Gastrocnemius medialis (tissue), 4 donors: ENCODE data around the gene WDR82. TPM values are rescaled to one million over a fixed set of nuclear protein-coding genes. Genes with fewer than 3 reads are reported as not detected.

Source experiments
- ATAC-seq, 2 donors: fragments of 150-250 bp; one replicate each; pipeline ENCODE4 v1.9.1; 2016
- DNase-seq, 2 donors: peaks; one replicate each; pipeline ENCODE4 v3.0.0-alpha.2; 2019
- H3K27ac ChIP-seq, 4 donors: fragments of 200-600 bp; sonication (generic); 1 replicate in 1 of 4; 2 replicates in 3 of 4; pipeline ENCODE4 v1.5.1; 2016 to 2018; ENCODE audit warnings: mild to moderate bottlenecking in 2 of 4, moderate library complexity in 1 of 4
- H3K27me3 ChIP-seq, 3 donors: fragments of 200-600 bp; sonication (generic) in 2 of 3; 1 replicate in 1 of 3; 2 replicates in 2 of 3; pipeline versions ENCODE4 v1.5.1 to v1.6.0; 2016 to 2019; ENCODE audit warnings: mild to moderate bottlenecking in 1 of 3, moderate library complexity in 1 of 3
- H3K36me3 ChIP-seq, 2 donors: fragments of 200-600 bp; sonication (generic) in 1 of 2; one replicate each; pipeline ENCODE4 v1.5.1; 2017 to 2018
- H3K4me1 ChIP-seq, 2 donors: fragments of 200-600 bp; sonication (generic) in 1 of 2; one replicate each; pipeline ENCODE4 v1.5.1; 2016 to 2017; ENCODE audit warnings: mild to moderate bottlenecking in 2 of 2
- H3K4me3 ChIP-seq, 4 donors: fragments of 200-600 bp; sonication (generic) in 3 of 4; 1 replicate in 1 of 4; 2 replicates in 3 of 4; pipeline ENCODE4 v1.5.1; 2016 to 2019; ENCODE audit warnings: mild to moderate bottlenecking in 2 of 4
- H3K9me3 ChIP-seq, 3 donors: fragments of 200-600 bp; sonication (generic) in 2 of 3; 1 replicate in 1 of 3; 2 replicates in 2 of 3; pipeline ENCODE4 v1.5.1; 2016 to 2019
- CTCF ChIP-seq, 5 experiments: fragments of 450-650 bp in 3 of 5; fragments of 200-600 bp in 2 of 5; sonication (generic) in 2 of 5; IDR thresholded peaks in 4 of 5; conservative IDR thresholded peaks in 1 of 5; 1 replicate in 4 of 5; 2 replicates in 1 of 5; pipeline ENCODE4 v1.5.1; 2016 to 2019; ENCODE audit warnings: antibody characterized with exemption in 5 of 5, mild to moderate bottlenecking in 3 of 5, moderate library complexity in 3 of 5
- POLR2A ChIP-seq, 2 donors: fragments of 450-650 bp; IDR thresholded peaks; one replicate each; pipeline ENCODE4 v1.6.1; 2017; ENCODE audit warnings: antibody characterized with exemption in 2 of 2, mild to moderate bottlenecking in 2 of 2, moderate library complexity in 2 of 2
- in situ Hi-C, 4 donors: fragments of 200-750 bp; cut with MboI; loops; one replicate each; pipeline versions ENCODE4 v1.15.0 to v1.8.0; 2017; ENCODE audit warnings: low sequenced_read_pairs in 4 of 4
- intact Hi-C: fragments of 100-400 bp; cut with DNase I; formaldehyde crosslinking; loops from one replicate; pipeline ENCODE4 v1.15.1; 2023; ENCODE audit warnings: low total_unique reads
- total RNA-seq, 4 donors: library from RNA; depleted of rRNA; stranded (reverse); fragments of >200 nt; gene quantifications; one replicate each; pipeline versions ENCODE4 v1.1.0 to v1.2.3, GENCODE V29; 2016

WDR82 gene
- total RNA-seq, 4 donors from 2014 or later: 54.1 to 64.9 (median 59.3) TPM

- TF ChIP-seq POLR2A (IDR thresholded peaks at IDR 0.05): no peak
- TF ChIP-seq CTCF (IDR thresholded peaks at IDR 0.05 in 4 of 5, conservative IDR thresholded peaks at IDR 0.05 in 1 of 5): no peak
- H3K36me3 ChIP-seq: peaks cover 13 to 99% of the 10 kb centered on the region in 2 donors
- in situ Hi-C loops (no loop called here), intact Hi-C loops (no loop called here)
- H3K4me3 ChIP-seq: no peak overlapping the region
- no peaks in the 10 kb centered on the region for H3K9me3 ChIP-seq
- no peak overlapping the region for H3K27ac ChIP-seq
- no peaks in the 10 kb centered on the region for H3K4me1 ChIP-seq
- ATAC-seq: no peak
- no peak for DNase-seq
- no peaks in the 10 kb centered on the region for H3K27me3 ChIP-seq
These were observed 19.0 kb downstream of the WDR82 start for GRCh38 chr3:52259448-52259847.

- H3K27ac ChIP-seq: no peak overlapping the region
- no peak for DNase-seq
- intact Hi-C loops (no loop called here), in situ Hi-C loops (no loop called here)
- no peaks in the 10 kb centered on the region for H3K9me3 ChIP-seq
- H3K4me3 ChIP-seq: no peak overlapping the region
- TF ChIP-seq POLR2A (IDR thresholded peaks at IDR 0.05) (no peak), CTCF (IDR thresholded peaks at IDR 0.05 in 4 of 5, conservative IDR thresholded peaks at IDR 0.05 in 1 of 5) (no peak)
- no peaks in the 10 kb centered on the region for H3K27me3 ChIP-seq
- peaks cover 13 to 99% of the 10 kb centered on the region in 2 donors for H3K36me3 ChIP-seq
- H3K4me1 ChIP-seq: no peaks in the 10 kb centered on the region
- ATAC-seq: no peak
These were observed 19.4 kb downstream of the WDR82 start for GRCh38 chr3:52259035-52259434.

GRCh38 chr3:52257911-52258310 lies 20.5 kb downstream of the WDR82 start:
- in situ Hi-C loops: no loop called here
- no peak overlapping the region for H3K27ac ChIP-seq
- H3K4me3 ChIP-seq: no peak overlapping the region
- TF ChIP-seq CTCF (IDR thresholded peaks at IDR 0.05 in 4 of 5, conservative IDR thresholded peaks at IDR 0.05 in 1 of 5) (no peak), POLR2A (IDR thresholded peaks at IDR 0.05) (no peak)
- ATAC-seq: no peak
- intact Hi-C loops: no loop called here
- H3K9me3 ChIP-seq: no peaks in the 10 kb centered on the region
- H3K27me3 ChIP-seq: no peaks in the 10 kb centered on the region
- no peak for DNase-seq
- peaks cover 13 to 99% of the 10 kb centered on the region in 2 donors for H3K36me3 ChIP-seq
- H3K4me1 ChIP-seq: no peaks in the 10 kb centered on the region

- no peaks in the 10 kb centered on the region for H3K9me3 ChIP-seq
- no peaks in the 10 kb centered on the region for H3K27me3 ChIP-seq
- intact Hi-C loops: no loop called here
- peaks cover 4 to 6% of the 10 kb centered on the region in 2 donors for H3K4me1 ChIP-seq
- TF ChIP-seq POLR2A (IDR thresholded peaks at IDR 0.05): no peak
- no peak for TF ChIP-seq CTCF (IDR thresholded peaks at IDR 0.05 in 4 of 5, conservative IDR thresholded peaks at IDR 0.05 in 1 of 5)
- no peak for ATAC-seq
- H3K4me3 ChIP-seq: no peak overlapping the region
- no peak overlapping the region for H3K27ac ChIP-seq
- in situ Hi-C loops: no loop called here
- H3K36me3 ChIP-seq: peaks cover 13 to 99% of the 10 kb centered on the region in 2 donors
- no peak for DNase-seq
These were observed 21.8 kb downstream of the WDR82 start for GRCh38 chr3:52256622-52257021.

GRCh38 chr3:52256159-52256558 lies 22.3 kb downstream of the WDR82 start:
- in situ Hi-C loops (no loop called here), intact Hi-C loops (no loop called here)
- no peak overlapping the region for H3K27ac ChIP-seq
- no peak for ATAC-seq
- no peaks in the 10 kb centered on the region for H3K27me3 ChIP-seq
- TF ChIP-seq CTCF (IDR thresholded peaks at IDR 0.05 in 4 of 5, conservative IDR thresholded peaks at IDR 0.05 in 1 of 5): no peak
- TF ChIP-seq POLR2A (IDR thresholded peaks at IDR 0.05): no peak
- H3K4me1 ChIP-seq: peaks cover 9 to 10% of the 10 kb centered on the region in 2 donors
- H3K9me3 ChIP-seq: no peaks in the 10 kb centered on the region
- peaks cover 9 to 99% of the 10 kb centered on the region in 2 donors for H3K36me3 ChIP-seq
- DNase-seq: no peak
- no peak overlapping the region for H3K4me3 ChIP-seq
